K562 (cell line): ENCODE measurements around the gene SLC6A4. TPM values are rescaled to one million over a fixed set of nuclear protein-coding genes. Genes with fewer than 3 reads are reported as not detected.

Experiments
- FOXP1 ChIP-seq: sonication (generic); formaldehyde crosslinking; IDR thresholded peaks from 2 replicates; pipeline ENCODE4 v1.8.0; 2022; ENCODE audit warnings: mild to moderate bottlenecking, missing genetic modification reagents
- HLTF ChIP-seq: fragments of 450-650 bp; IDR thresholded peaks from 2 replicates; pipeline ENCODE4 v1.6.1; 2016
- JUNB ChIP-seq: fragments of 450-650 bp; formaldehyde crosslinking; conservative IDR thresholded peaks from 2 replicates; pipeline ENCODE4 v1.4.0; 2020; ENCODE audit warnings: mild to moderate bottlenecking
- MAFF ChIP-seq: IDR thresholded peaks from 2 replicates; pipeline ENCODE4 v1.6.1; 2012; ENCODE audit warnings: low read length, improper control_type of control experiment
- MAFG ChIP-seq: fragments of 450-650 bp; conservative IDR thresholded peaks from 2 replicates; pipeline ENCODE4 v1.6.1; 2016; ENCODE audit warnings: missing genetic modification characterization, missing compliant biosample characterization
- SRSF7 ChIP-seq: fragments of 200-400 bp; formaldehyde crosslinking; optimal IDR thresholded peaks from 2 replicates; pipeline ENCODE3; 2017; ENCODE audit warnings: mild to moderate bottlenecking, low read depth, low read length
- STAT5A ChIP-seq: IDR thresholded peaks from 2 replicates; pipeline ENCODE4 v1.6.1; 2012; ENCODE audit warnings: low read length, inconsistent platforms, borderline replicate concordance
- ZNF274 ChIP-seq: IDR thresholded peaks from 2 replicates; pipeline ENCODE4 v1.6.1; 2011; ENCODE audit warnings: low read depth, mild to moderate bottlenecking, low read length, moderate library complexity, borderline replicate concordance
- ZNF316 ChIP-seq: fragments of 450-650 bp; IDR thresholded peaks from 2 replicates; pipeline ENCODE4 v1.6.1; 2016
- ZNF75A ChIP-seq: fragments of 450-650 bp; formaldehyde crosslinking; IDR thresholded peaks from 2 replicates; pipeline ENCODE4 v1.4.0; 2020; ENCODE audit warnings: mild to moderate bottlenecking
- polyA plus RNA-seq, 8 experiments: library from polyadenylated mRNA; depleted of rRNA in 4 of 8; stranded (reverse) in 5 of 8; unstranded in 3 of 8; fragments of >200 nt; fragmentation: Nextera tagmentation in 2 of 8; fragmentation: Illumina TruSeq in 1 of 8; extraction: Ambion mirVana in 2 of 8; extraction: Trizol in 1 of 8; gene quantifications; 2 replicates each; pipeline versions ENCODE4 v1.2.1 to v1.2.3, GENCODE V29; 2011 to 2014; ENCODE audit warnings: inconsistent platforms in 1 of 8, missing spikeins in 1 of 8
- total RNA-seq, 7 experiments: library from RNA; depleted of rRNA in 6 of 7; stranded (reverse); fragments of >200 nt in 6 of 7; fragmentation: Illumina TruSeq in 2 of 7; extraction: Trizol in 2 of 7; gene quantifications; 2 replicates each; pipeline versions ENCODE4 v1.2.1 to v1.2.3, GENCODE V29; 2011 to 2021; ENCODE audit warnings: low replicate concordance in 1 of 7
- TF ChIP-seq, protein P1 (sequence below), 2 experiments: fragments of 450-650 bp in 1 of 2; sonication (generic) in 1 of 2; formaldehyde crosslinking in 1 of 2; IDR thresholded peaks in 1 of 2; conservative IDR thresholded peaks in 1 of 2; 2 replicates each; pipeline versions ENCODE4 v1.6.1 to v1.8.1; 2016 to 2023; ENCODE audit warnings: mild to moderate bottlenecking in 2 of 2, moderate library complexity in 2 of 2, inconsistent platforms in 1 of 2, missing genetic modification reagents in 1 of 2
- TF ChIP-seq, protein P2 (sequence below), 2 experiments: fragments of 450-650 bp in 1 of 2; IDR thresholded peaks; 2 replicates each; pipeline ENCODE4 v1.6.1; 2011 to 2017; ENCODE audit warnings: low read depth in 2 of 2, antibody characterized with exemption in 1 of 2, borderline replicate concordance in 1 of 2, low read length in 1 of 2, mild to moderate bottlenecking in 1 of 2, mixed read lengths in 1 of 2; ENCODE audit not compliant: control insufficient read depth in 1 of 2
- TF ChIP-seq, protein P3 (sequence below): sonication (generic); formaldehyde crosslinking; IDR thresholded peaks from 2 replicates; pipeline ENCODE4 v1.5.0; 2020; ENCODE audit warnings: missing genetic modification reagents

SLC6A4 gene
- total and polyA plus RNA-seq, 9 of the 15 experiments (the other 6 are each of a cell fraction or from before 2014, with no cell fraction given), result 0.05 to 0.09 (median 0.07) TPM; not detected in 6

DNA sequence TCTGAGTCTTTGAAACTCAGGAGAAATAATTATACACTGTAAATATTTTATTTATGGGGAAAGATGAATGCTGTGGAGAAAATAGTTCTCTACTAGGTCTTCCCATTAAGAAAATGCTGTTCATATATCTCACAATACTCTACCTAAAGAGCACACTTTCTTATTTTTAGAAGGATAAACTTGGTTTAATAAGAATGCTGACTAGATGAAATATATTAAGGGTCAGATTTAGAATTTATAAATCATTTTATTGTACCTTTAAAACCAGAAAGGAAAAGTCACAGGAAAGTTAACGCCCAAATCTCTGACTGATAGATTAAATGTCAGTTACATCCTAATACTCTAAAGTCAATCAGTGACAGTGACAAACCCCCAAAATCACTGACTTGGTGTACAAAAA is 48.7 kb downstream of the SLC6A4 start (continued):
- TF ChIP-seq, protein P1, sequence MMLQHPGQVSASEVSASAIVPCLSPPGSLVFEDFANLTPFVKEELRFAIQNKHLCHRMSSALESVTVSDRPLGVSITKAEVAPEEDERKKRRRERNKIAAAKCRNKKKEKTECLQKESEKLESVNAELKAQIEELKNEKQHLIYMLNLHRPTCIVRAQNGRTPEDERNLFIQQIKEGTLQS (IDR thresholded peaks at IDR 0.05), result no peak
- TF ChIP-seq, protein P1 (CRISPR knock-in tag; conservative IDR thresholded peaks at IDR 0.05), result no peak
- peak; percentile 86 for TF ChIP-seq ZNF316
- TF ChIP-seq MAFF, result 0 out of 2 replicates have a peak, but pooled peaks have one; percentile 26
- TF ChIP-seq ZNF274, result no peak
- TF ChIP-seq STAT5A, result no peak
- 0 out of 2 replicates have a peak, but pooled peaks have one; percentile 16 for TF ChIP-seq MAFG (tag)
- TF ChIP-seq JUNB (CRISPR knock-in tag), result no peak
- TF ChIP-seq, protein P2, sequence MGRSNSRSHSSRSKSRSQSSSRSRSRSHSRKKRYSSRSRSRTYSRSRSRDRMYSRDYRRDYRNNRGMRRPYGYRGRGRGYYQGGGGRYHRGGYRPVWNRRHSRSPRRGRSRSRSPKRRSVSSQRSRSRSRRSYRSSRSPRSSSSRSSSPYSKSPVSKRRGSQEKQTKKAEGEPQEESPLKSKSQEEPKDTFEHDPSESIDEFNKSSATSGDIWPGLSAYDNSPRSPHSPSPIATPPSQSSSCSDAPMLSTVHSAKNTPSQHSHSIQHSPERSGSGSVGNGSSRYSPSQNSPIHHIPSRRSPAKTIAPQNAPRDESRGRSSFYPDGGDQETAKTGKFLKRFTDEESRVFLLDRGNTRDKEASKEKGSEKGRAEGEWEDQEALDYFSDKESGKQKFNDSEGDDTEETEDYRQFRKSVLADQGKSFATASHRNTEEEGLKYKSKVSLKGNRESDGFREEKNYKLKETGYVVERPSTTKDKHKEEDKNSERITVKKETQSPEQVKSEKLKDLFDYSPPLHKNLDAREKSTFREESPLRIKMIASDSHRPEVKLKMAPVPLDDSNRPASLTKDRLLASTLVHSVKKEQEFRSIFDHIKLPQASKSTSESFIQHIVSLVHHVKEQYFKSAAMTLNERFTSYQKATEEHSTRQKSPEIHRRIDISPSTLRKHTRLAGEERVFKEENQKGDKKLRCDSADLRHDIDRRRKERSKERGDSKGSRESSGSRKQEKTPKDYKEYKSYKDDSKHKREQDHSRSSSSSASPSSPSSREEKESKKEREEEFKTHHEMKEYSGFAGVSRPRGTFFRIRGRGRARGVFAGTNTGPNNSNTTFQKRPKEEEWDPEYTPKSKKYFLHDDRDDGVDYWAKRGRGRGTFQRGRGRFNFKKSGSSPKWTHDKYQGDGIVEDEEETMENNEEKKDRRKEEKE (IDR thresholded peaks at IDR 0.05; ENCODE audit: borderline replicate concordance in 1 of 2, control insufficient read depth in 1 of 2, low read depth in 2 of 2, low read length in 1 of 2), result no peak
- TF ChIP-seq, protein P3, sequence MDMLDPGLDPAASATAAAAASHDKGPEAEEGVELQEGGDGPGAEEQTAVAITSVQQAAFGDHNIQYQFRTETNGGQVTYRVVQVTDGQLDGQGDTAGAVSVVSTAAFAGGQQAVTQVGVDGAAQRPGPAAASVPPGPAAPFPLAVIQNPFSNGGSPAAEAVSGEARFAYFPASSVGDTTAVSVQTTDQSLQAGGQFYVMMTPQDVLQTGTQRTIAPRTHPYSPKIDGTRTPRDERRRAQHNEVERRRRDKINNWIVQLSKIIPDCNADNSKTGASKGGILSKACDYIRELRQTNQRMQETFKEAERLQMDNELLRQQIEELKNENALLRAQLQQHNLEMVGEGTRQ (CRISPR knock-in tag), result no peak
- TF ChIP-seq ZNF75A (CRISPR knock-in tag), result no peak
- no peak for TF ChIP-seq FOXP1
- TF ChIP-seq HLTF, result no peak
- TF ChIP-seq SRSF7, result no peak
